GM18502 (cell line): ENCODE data around the gene SECISBP2.
A peak's percentile ranks its signal among the peaks of the same experiment; 100 is the strongest.
"Not testable (repeated sequence)": the region's sequence is repeated elsewhere in the genome, so short reads cannot be mapped to it uniquely, and the experiment has no call there.

Experiments
- ATAC-seq: cut with Tn5 transposase; IDR thresholded peaks from one replicate; pipeline ENCODE4 v1.9.1; 2021; ENCODE audit warnings: mild to moderate bottlenecking; ENCODE audit not compliant: unreplicated experiment, poor library complexity

Gene SECISBP2

GRCh38 chr9:89318123-89319014, at the start of gene SECISBP2:
SECISBP2 (plus strand) TSS chr9:89318500; CDS start chr9:89318577, 77 bp downstream.
- peak; percentile 89 for ATAC-seq

GRCh38 chr9:89273528-89274279, 44.6 kb upstream of the SECISBP2 start:
- ATAC-seq = no peak

GRCh38 chr9:89274838-89275237, 43.5 kb upstream of the SECISBP2 start:
- ATAC-seq = no peak

GRCh38 chr9:89276040-89276439, 42.3 kb upstream of the SECISBP2 start:
- not testable (repeated sequence) for ATAC-seq

DNA sequence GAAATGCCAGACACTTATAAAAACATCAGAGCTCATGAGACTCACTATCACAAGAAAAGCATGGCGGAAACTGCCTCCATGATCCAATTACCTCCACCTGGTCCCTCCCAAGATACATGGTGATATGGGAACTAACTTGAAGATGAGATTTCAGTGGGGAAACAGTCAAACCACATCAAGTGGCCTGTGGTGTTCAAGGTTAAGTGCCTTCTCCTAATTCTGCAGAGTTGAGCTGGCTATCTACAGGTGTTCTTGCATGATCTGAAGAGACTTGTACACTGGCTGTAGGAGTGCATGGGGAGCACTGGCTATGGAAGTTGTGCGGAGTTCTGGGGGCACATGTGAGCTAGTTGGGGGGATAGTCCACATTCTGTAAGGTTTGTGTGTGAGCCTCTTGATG, 41.3 kb upstream of the SECISBP2 start:
- no peak for ATAC-seq

DNA sequence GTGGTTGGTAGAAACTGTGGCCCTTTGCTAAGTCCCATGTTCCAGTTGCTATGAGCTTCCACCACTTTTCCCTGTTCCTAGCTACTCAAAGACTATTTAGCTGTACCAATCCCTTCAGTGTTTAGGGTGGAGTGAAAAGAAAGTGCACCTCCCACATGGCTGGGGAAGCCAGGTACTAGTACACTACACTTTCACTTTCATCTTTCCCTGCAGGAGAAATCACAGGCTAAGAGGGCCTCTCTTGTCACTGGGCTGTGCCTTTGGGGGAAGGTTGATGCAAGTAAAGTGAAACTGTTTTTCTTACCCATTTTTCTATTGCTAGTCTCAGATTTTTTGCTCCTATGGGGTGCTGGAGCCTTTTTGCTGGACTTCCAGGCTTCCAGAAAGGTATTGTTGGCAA, 40.8 kb upstream of the SECISBP2 start:
- no peak for ATAC-seq

- ATAC-seq = no peak
These were observed 39.7 kb upstream of the SECISBP2 start for GRCh38 chr9:89278551-89278950.

- no peak for ATAC-seq
These were observed 39.1 kb upstream of the SECISBP2 start for GRCh38 chr9:89278997-89279739.

DNA sequence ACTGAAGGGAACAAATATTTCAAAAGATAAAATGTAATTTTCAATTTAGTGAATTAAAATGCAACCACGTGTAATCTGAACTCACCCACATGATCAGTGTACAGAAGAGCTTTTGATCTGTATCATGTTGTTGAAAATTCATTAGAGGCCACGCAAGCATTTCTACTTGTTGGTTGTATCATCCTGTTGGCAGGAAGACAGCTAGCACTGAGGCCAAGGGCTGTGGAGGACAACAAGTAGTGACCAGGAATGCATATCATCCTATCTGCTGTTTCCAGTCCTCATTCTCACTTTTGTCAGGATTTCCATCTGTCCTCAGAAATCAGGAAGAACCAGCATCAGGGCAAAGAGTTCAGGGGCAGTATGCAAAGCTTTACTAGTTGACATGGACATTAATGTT, 37.2 kb upstream of the SECISBP2 start:
- ATAC-seq = no peak

DNA sequence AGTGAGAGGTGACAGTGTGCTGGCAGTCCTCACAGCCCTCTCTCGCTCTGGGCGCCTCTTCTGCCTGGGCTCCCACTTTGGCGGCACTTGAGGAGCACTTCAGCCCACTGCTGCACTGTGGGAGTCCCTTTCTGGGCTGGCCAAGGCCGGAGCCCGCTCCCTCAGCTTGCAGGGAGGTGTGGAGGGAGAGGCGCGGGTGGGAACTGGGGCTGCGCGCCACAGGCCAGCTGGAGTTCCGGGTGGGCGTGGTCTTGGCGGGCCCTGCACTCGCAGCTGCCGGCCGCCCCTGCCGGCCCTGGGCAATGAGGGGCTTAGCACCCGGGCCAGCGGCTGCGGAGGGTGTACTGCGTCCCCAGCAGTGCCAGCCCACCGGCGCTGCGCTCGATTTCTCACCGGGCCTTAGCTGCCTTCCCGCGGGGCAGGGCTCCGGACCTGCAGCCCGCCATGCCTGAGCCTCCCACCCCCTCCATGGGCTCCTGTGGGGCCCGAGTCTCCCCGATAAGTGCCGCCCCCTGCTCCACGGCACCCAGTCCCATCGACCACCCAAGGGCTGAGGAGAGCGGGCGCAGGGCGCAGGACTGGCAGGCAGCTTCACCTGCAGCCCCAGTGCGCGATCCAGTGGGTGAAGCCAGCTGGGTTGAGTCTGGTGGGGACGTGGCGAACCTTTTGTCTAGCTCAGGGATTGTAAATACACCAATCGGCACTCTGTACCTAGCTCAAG, 35.9 kb upstream of the SECISBP2 start:
- not testable (repeated sequence) for ATAC-seq

DNA sequence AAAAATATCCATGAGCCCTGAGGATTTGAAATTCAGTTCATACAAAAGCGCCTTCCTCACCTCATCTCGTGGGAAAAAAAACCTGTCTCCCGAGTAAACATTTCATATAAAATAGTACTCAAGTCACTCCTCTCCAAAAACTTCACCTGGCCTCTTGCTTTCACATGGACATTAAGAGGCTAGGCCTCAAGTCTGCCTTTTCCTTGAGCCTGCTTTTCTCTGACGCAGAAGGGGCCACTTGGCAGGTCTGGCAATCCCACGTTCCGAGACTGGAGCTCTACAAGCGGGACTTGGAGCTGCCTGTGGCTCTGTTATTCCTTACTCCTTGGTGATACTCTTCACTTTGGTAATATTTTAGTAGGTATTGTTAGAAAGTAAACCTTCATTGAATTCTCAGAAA, 34.2 kb upstream of the SECISBP2 start:
- no peak for ATAC-seq

DNA sequence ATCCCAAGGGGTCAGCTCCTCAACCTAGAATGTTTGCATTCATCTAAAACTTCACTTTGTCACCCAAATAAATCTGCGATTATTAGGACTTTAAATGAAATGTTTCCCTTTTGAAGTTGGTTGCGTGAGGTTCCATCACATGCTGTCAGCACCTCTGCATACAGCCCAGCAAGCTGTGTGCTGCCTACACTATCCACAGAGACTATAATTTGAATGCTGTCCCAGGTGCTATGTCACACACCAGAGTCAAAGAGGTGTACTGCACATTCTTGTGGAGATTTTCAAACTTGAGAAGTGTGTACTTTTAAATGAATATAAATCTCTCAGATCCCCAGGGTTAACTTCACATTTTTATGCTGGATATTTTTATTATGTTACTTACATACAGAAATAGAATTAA, 26.6 kb upstream of the SECISBP2 start:
- ATAC-seq = no peak

DNA sequence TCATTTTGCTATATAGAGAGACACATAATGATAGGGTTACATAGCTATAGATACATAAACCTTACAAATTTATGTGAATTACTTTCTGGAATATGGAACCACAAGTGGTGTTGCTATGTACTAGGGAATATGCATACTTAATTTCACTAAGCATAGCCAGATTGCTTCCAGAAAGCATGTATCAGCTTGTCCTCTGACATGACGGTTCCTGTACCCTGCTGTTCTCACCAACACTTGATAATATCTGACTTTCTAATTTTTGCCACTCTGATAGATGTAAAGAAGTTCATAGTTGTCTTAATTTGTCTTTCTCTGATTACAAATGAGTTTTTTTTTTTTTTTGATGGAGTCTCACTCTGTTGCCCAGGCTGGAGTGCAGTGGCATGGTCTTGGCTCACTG, 25.3 kb upstream of the SECISBP2 start:
- ATAC-seq = no peak

DNA sequence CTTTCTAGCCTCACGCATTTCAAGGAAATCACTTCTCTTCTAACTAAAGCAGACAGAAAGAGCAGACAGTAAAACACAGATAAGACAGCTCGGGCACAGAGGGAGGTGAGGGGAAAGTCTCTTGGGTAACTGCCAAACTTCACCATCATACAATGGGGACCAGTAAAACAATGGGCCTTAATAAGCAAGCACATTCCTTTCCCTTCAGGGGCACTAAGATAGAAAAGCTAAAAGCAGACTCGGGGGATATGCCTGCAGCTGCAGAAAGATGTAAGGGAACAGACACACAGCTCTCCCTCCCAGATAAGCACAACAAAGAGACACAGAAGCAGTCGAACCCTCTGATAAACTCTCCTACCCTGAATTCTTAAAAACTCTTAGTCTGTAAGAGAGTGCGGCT, 22.9 kb upstream of the SECISBP2 start:
- ATAC-seq = no peak

DNA sequence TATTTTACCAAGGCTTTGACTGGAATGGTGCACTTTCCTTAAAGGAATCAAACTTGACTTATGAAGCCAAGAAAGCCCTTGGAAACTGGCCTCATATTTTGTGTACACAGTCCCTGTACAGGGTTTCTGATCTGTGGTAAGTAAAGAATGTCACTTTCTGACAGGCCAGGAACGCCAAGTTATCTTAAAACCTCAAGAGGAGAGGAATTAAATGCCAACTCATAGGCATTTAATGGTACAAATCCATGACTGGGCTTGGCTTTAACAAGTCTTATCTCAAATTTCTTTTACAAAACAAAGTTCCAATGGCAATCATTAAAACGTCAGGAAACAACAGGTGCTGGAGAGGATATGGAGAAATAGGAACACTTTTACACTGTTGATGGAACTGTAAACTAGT, 16.3 kb upstream of the SECISBP2 start:
- not testable (repeated sequence) for ATAC-seq

DNA sequence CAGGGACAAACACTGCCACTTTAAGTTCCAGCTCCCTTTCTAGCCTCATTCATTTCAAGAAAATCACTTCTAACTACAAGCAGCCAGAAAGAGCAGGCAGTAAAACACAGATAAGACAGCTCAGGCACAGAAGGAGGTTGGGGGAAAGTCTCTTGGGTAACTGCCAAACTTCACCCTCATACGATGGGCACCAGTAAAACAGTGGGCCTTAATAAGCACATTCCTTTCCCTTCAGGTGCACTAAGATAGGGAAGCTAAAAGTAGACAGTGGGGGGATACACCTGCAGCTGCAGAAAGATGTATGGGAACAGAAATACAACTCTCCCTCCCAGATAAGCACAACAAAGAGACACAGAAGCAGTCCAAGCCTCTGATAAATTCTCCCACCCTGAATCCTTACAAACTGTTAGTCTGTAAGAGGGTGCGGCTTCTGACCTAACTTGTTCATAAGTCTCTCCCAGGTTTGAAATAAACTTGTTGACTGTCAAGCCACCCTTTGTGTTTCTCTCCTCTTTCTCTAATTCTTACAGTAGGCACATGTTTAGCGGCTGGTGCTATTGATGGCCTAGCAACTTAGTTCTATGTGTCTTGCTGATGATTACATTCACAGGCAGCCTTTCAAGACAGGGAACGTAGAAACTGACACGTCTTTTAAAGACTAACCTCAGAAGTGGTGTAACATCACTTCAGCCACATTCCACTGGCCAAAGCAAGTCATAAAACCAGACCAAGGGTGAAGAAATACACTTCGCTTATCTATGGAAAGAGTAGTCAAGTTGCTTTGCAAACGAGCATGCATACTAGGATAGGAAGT, 14.1 kb upstream of the SECISBP2 start:
- no peak for ATAC-seq

DNA sequence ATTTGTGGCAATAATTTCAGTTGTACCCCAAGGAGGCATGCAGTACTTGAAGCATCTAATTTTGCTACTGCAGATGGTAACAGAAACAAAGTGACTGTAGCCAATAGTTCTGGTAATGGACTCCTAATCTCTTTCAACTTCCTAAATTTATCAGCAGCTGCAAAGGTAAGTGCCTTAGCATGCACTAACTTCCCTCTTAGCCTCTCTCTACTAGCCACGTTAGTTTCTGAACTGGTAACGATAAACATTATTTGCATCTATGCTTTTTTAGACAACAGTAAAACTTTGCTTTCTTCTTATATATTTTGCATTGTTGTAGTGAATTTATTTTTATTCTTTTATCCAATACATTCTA, 13.5 kb upstream of the SECISBP2 start:
- no peak for ATAC-seq

GRCh38 chr9:89305868-89306267, 12.4 kb upstream of the SECISBP2 start:
- no peak for ATAC-seq

GRCh38 chr9:89309166-89309565, 9.1 kb upstream of the SECISBP2 start:
- no peak for ATAC-seq
